Diencephalon (tissue), 1 donor: ENCODE results near the gene ERI2. TPM values are rescaled to one million over a fixed set of nuclear protein-coding genes. Genes with fewer than 3 reads are reported as not detected.

Source experiments
- small RNA-seq: library from RNA; depleted of rRNA; stranded (forward); fragments of <200 nt; gene quantifications from one replicate; pipeline ENCODE3, GENCODE V24; 2014
- total RNA-seq: library from RNA; depleted of rRNA; stranded (reverse); fragments of >200 nt; gene quantifications from one replicate; pipeline ENCODE4 v1.2.3, GENCODE V29; 2014

Gene ERI2, protein sequence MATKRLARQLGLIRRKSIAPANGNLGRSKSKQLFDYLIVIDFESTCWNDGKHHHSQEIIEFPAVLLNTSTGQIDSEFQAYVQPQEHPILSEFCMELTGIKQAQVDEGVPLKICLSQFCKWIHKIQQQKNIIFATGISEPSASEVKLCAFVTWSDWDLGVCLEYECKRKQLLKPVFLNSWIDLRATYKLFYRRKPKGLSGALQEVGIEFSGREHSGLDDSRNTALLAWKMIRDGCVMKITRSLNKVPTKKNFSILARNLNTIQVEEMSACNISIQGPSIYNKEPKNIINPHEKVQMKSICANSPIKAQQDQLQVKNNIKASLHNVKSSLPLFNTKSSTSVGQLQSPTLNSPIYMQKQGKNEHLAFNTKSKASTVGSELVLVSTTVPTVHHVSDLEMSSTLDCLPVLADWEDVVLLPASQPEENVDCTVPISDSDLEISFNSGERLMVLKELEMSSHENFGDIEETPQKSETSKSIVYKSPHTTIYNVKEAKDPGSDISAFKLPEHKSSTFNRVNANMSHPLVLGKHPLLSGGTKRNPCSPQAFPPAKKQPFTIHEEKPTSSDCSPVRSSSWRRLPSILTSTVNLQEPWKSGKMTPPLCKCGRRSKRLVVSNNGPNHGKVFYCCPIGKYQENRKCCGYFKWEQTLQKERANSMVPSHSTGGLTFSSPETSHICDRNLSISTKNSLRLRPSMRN
- total RNA-seq: 31.8 TPM

DNA sequence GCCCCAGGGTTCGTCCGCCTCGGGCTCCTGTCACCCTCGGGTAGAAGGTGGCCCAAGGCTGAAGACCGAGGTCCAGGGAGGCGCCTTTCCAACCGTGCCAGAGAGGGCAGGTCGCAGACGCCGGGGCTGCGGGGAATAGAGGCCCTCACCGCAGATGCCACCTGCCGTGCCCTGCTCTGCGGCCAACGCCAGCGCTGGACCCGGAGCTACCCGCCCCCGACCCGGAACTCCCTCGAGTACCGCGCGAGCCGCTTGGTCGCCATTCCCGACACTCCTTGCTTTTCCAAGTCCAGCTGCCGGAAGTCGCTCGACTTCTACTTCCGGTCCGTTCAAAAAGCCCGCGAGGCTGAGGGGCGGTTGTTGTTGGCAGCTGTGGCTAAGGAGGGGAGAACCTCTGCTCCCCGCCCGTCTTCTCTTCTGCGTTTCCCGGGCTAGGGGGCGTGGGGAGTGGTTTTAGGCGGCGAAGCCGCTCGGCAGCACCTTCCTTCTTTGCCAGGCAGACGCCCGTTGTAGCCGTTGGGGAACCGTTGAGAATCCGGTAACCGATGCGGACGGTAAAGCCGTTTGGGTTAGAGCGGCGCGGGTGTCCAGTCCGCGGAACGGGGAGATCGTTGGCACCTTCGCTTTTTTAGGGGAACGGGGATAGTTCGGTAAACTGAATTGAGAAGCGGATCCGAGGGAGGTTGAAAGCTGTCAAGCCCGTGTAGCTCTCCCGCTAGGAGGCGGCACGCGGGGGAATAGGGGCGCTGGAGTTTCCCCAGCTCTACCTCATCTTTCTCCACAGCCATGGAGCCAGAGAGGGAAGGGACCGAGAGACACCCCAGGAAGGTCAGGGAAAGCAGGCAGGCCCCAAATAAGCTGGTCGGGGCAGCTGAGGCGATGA lies at the start of gene ERI2, which contains the start of gene REXO5:
ERI2 (minus strand) TSS at position 305 of the 883 bp plus-strand sequence; CDS start at position 263, 42 bp downstream.
REXO5 (plus strand) TSS at position 360 of the 883 bp plus-strand sequence; CDS start at position 787, 427 bp downstream.

DNA sequence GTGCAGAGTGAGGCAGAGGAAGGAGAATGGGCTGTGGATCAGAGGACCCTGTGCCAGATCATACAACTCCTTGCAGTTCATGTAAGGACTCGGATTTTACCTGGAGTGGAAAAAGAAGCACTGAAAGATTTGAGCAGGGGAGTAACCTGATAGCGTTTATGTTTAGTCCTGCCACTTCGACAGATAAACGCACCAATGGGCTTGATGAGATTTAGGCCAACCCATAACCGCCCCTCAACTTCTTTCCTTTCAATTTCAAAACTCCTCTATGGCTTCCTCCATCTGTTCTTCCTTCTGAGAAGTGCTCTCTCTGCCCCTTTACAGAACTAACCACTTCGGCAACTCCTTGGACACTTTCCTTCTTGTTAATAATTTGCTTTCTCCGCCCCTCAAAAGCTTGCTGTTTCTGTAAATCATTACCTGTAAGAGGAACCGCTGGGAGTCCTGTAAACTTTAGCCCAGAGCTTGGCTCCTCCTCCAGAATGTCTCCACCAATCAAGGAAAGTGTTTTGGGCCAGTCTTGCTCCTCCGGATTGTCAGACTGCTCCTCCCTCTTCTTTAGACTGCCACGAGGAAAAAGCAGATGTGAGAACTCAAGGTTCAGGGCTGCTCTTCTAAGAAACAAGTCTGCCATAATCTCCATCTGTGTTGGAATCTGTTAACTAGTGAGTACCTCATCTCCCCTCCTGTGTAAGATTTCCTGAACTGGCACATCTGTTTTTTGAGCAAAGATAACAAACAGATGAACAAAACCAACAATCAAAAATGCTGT lies 42.6 kb downstream of the ERI2 start, which contains the start of gene ACSM3:
ACSM3 (plus strand) TSS at position 554 of the 772 bp plus-strand sequence. CDS start 6,021 bp downstream, outside the sequence.

Small RNAs within 50 kb of the gene (small RNA-seq; reads per million reads assigned to genes)
- gene RF00618: not detected
- not detected for gene RNU6-944P

Other genes starting within 250 kb of the ERI2 start
- gene ACSM2B, start 230.1 kb downstream of the ERI2 start, total RNA-seq: 1.2 TPM
- not detected for gene ACSM1, start 108.8 kb downstream of the ERI2 start, total RNA-seq
- gene THUMPD1, start 64.7 kb downstream of the ERI2 start, total RNA-seq: 65.0 TPM
- gene ACSM3, start 42.5 kb downstream of the ERI2 start, total RNA-seq: 2.1 TPM
- 12.0 TPM for gene REXO5, start 55 bp upstream of the ERI2 start, total RNA-seq
- gene DCUN1D3, start 93.9 kb upstream of the ERI2 start, total RNA-seq: 13.6 TPM
- gene LYRM1, start 94.3 kb upstream of the ERI2 start, total RNA-seq: 46.8 TPM